Limb (tissue), 2 donors: ENCODE results near the gene SGK1.
"Not testable (repeated sequence)": the region's sequence is repeated elsewhere in the genome, so short reads cannot be mapped to it uniquely, and the experiment has no call there.

Experiments
- DNase-seq, 2 donors: peaks; one replicate each; pipeline ENCODE4 v3.0.0-alpha.2; 2016; ENCODE audit errors: extremely low spot score in 2 of 2

Gene SGK1

GRCh38 chr6:134254118-134254517 is 63.8 kb downstream of the SGK1 start:
- no peak for DNase-seq

- no peak for DNase-seq
Observed at GRCh38 chr6:134253681-134254080, 64.2 kb downstream of the SGK1 start.

GRCh38 chr6:134251320-134251719 is 66.6 kb downstream of the SGK1 start:
- no peak for DNase-seq

GRCh38 chr6:134250776-134251175 is 67.1 kb downstream of the SGK1 start:
- no peak for DNase-seq

GRCh38 chr6:134249759-134250602 is 67.9 kb downstream of the SGK1 start:
- no peak for DNase-seq

- DNase-seq, result no peak
Observed at GRCh38 chr6:134249239-134249758, 68.6 kb downstream of the SGK1 start.

GRCh38 chr6:134247844-134248580 is 69.9 kb downstream of the SGK1 start:
- no peak for DNase-seq

GRCh38 chr6:134247231-134247833 is 70.6 kb downstream of the SGK1 start:
- no peak for DNase-seq

GRCh38 chr6:134245706-134246105 is 72.2 kb downstream of the SGK1 start:
- no peak for DNase-seq

GRCh38 chr6:134245041-134245440 is 72.9 kb downstream of the SGK1 start:
- no peak for DNase-seq

- DNase-seq, result no peak
Observed at GRCh38 chr6:134240665-134241431, 77.1 kb downstream of the SGK1 start.

- peak in 1 of 2 donors; percentile 70 for DNase-seq
Observed at GRCh38 chr6:134238960-134239795, 78.7 kb downstream of the SGK1 start.

- DNase-seq, result no peak
Observed at GRCh38 chr6:134238006-134238405, 79.9 kb downstream of the SGK1 start.

GRCh38 chr6:134235937-134236751 is 81.8 kb downstream of the SGK1 start:
- DNase-seq, result no peak

- DNase-seq, result not testable (repeated sequence)
Observed at GRCh38 chr6:134235334-134235733, 82.6 kb downstream of the SGK1 start.

- no peak for DNase-seq
Observed at GRCh38 chr6:134233180-134233955, 84.5 kb downstream of the SGK1 start.

- DNase-seq, result no peak
Observed at GRCh38 chr6:134230940-134231339, 87.0 kb downstream of the SGK1 start.

GRCh38 chr6:134230087-134230700 is 87.7 kb downstream of the SGK1 start:
- no peak for DNase-seq
